Lower lobe of right lung (tissue), 2 donors: Measurements from ENCODE around the gene ALOX12. TPM values are rescaled to one million over a fixed set of nuclear protein-coding genes. Genes with fewer than 3 reads are reported as not detected.
"Not testable (repeated sequence)": the region's sequence is repeated elsewhere in the genome, so short reads cannot be mapped to it uniquely, and the experiment has no call there.

ENCODE experiments used
- ATAC-seq, 2 donors: fragments of 200-7000 bp; cut with Tn5 transposase; one replicate each; pipeline ENCODE4 v1.9.1; 2020 to 2022; ENCODE audit warnings: mild to moderate bottlenecking in 2 of 2, moderate library complexity in 2 of 2
- DNase-seq: peaks from one replicate; pipeline ENCODE4 v3.0.0-alpha.2; 2020
- H3K27ac ChIP-seq: fragments of 200-600 bp; one replicate; pipeline ENCODE4 v1.8.0; 2022
- H3K27me3 ChIP-seq: fragments of 200-600 bp; one replicate; pipeline ENCODE4 v1.8.0; 2022; ENCODE audit warnings: low read depth
- H3K36me3 ChIP-seq: fragments of 200-600 bp; one replicate; pipeline ENCODE4 v1.8.0; 2022; ENCODE audit warnings: mild to moderate bottlenecking
- H3K4me1 ChIP-seq: fragments of 200-600 bp; one replicate; pipeline ENCODE4 v1.8.0; 2022
- H3K4me3 ChIP-seq: fragments of 200-600 bp; one replicate; pipeline ENCODE4 v1.8.0; 2022; ENCODE audit warnings: mild to moderate bottlenecking
- H3K9me3 ChIP-seq: fragments of 200-600 bp; one replicate; pipeline ENCODE4 v1.8.0; 2022
- CTCF ChIP-seq: fragments of 200-600 bp; IDR thresholded peaks from one replicate; pipeline ENCODE4 v1.8.0; 2022; ENCODE audit warnings: antibody characterized with exemption, mild to moderate bottlenecking
- intact Hi-C: fragments of 100-400 bp; cut with DNase I; formaldehyde crosslinking; loops from one replicate; pipeline ENCODE4 v1.11.0; 2022
- total RNA-seq: library from RNA; stranded (reverse); fragmentation: NEBNext Ultra II Directional; extraction: Animal tissue kit (Norgen Biotek cat#: 25700); gene quantifications from one replicate; pipeline ENCODE4 v1.2.1, GENCODE V29; 2021
- donor health status: DM: no; HTN: yes; CAD: no; lungs with severe emphysema.

ALOX12 gene
- total RNA-seq, 1 donor from 2014 or later: 0.86 TPM

- H3K4me1 ChIP-seq: no peaks in the 10 kb centered on the region
- no peak overlapping the region for H3K4me3 ChIP-seq
- no peak for TF ChIP-seq CTCF
- H3K27me3 ChIP-seq: no peaks in the 10 kb centered on the region
- no peak for DNase-seq
- intact Hi-C loops: no loop called here
- H3K9me3 ChIP-seq: no peaks in the 10 kb centered on the region
- no peaks in the 10 kb centered on the region for H3K36me3 ChIP-seq
- H3K27ac ChIP-seq: no peak overlapping the region
- ATAC-seq: no peak
These were observed 36.1 kb upstream of the ALOX12 start for GRCh38 chr17:6959700-6960099.

GRCh38 chr17:6969323-6969726, 26.5 kb upstream of the ALOX12 start:
- DNase-seq: no peak
- intact Hi-C loops: no loop called here

GRCh38 chr17:6970992-6971391, 24.9 kb upstream of the ALOX12 start:
- TF ChIP-seq CTCF: no peak
- no peak overlapping the region for H3K27ac ChIP-seq
- no peaks in the 10 kb centered on the region for H3K4me1 ChIP-seq
- DNase-seq (no peak), ATAC-seq (no peak)
- no peaks in the 10 kb centered on the region for H3K36me3 ChIP-seq
- H3K27me3 ChIP-seq: no peaks in the 10 kb centered on the region
- no peaks in the 10 kb centered on the region for H3K9me3 ChIP-seq
- no peak overlapping the region for H3K4me3 ChIP-seq
- intact Hi-C loops: no loop called here

More at GRCh38 chr17:6969323-6969726, 26.5 kb upstream of the ALOX12 start:
- Histone ChIP-seq H3K4me1 (no peaks in the 10 kb centered on the region), H3K36me3 (no peaks in the 10 kb centered on the region), H3K4me3 (no peak overlapping the region), H3K27me3 (no peaks in the 10 kb centered on the region), H3K27ac (no peak overlapping the region), H3K9me3 (no peaks in the 10 kb centered on the region)
- ATAC-seq: no peak
- no peak for TF ChIP-seq CTCF

GRCh38 chr17:6979440-6979839, 16.4 kb upstream of the ALOX12 start:
- H3K4me1 ChIP-seq, H3K9me3 ChIP-seq, H3K27me3 ChIP-seq, H3K27ac ChIP-seq, DNase-seq, ATAC-seq, intact Hi-C loops, H3K4me3 ChIP-seq, H3K36me3 ChIP-seq: not testable (repeated sequence)

- DNase-seq: no peak
- H3K4me3 ChIP-seq: no peak overlapping the region
- H3K9me3 ChIP-seq: no peaks in the 10 kb centered on the region
- no peaks in the 10 kb centered on the region for H3K36me3 ChIP-seq
- no peaks in the 10 kb centered on the region for H3K4me1 ChIP-seq
- ATAC-seq: no peak
- TF ChIP-seq CTCF: no peak
- H3K27me3 ChIP-seq: no peaks in the 10 kb centered on the region
- intact Hi-C loops: no loop called here
- no peak overlapping the region for H3K27ac ChIP-seq
These were observed 14.4 kb upstream of the ALOX12 start for GRCh38 chr17:6981426-6981825.

GRCh38 chr17:6985266-6985665, 10.6 kb upstream of the ALOX12 start:
- DNase-seq (no peak), ATAC-seq (no peak)
- intact Hi-C loops: no loop called here
- TF ChIP-seq CTCF: no peak
- no peaks in the 10 kb centered on the region for H3K27me3 ChIP-seq
- no peaks in the 10 kb centered on the region for H3K4me1 ChIP-seq
- H3K4me3 ChIP-seq: no peak overlapping the region
- no peaks in the 10 kb centered on the region for H3K36me3 ChIP-seq
- no peak overlapping the region for H3K27ac ChIP-seq
- H3K9me3 ChIP-seq: no peaks in the 10 kb centered on the region
